HepG2 (cell line): ENCODE data around the gene VAMP8. TPM values are rescaled to one million over a fixed set of nuclear protein-coding genes. Genes with fewer than 3 reads are reported as not detected.

Experiments
- BRD4 ChIP-seq: sonication (generic); formaldehyde crosslinking; IDR thresholded peaks from 2 replicates; pipeline ENCODE4 v1.4.0; 2020; ENCODE audit warnings: missing genetic modification reagents
- CCDC6 ChIP-seq: sonication (generic); formaldehyde crosslinking; IDR thresholded peaks from 2 replicates; pipeline ENCODE4 v1.8.1; 2022; ENCODE audit warnings: mild to moderate bottlenecking, missing genetic modification reagents, moderate library complexity
- CEBPG ChIP-seq: IDR thresholded peaks from 2 replicates; pipeline ENCODE4 v1.6.1; 2016
- ETV5 ChIP-seq: IDR thresholded peaks from 2 replicates; pipeline ENCODE4 v1.6.1; 2018; ENCODE audit warnings: missing biosample characterization, missing genetic modification reagents, inconsistent platforms, borderline replicate concordance
- FOXK1 ChIP-seq: sonication (generic); formaldehyde crosslinking; IDR thresholded peaks from 2 replicates; pipeline ENCODE4 v1.4.0; 2020; ENCODE audit warnings: low read depth, missing genetic modification reagents, borderline replicate concordance
- KAT8 ChIP-seq: IDR thresholded peaks from 2 replicates; pipeline ENCODE4 v1.6.1; 2016; ENCODE audit warnings: missing genetic modification reagents, missing compliant biosample characterization
- NFE2 ChIP-seq: sonication (generic); formaldehyde crosslinking; IDR thresholded peaks from 2 replicates; pipeline ENCODE4 v1.4.0; 2020; ENCODE audit warnings: missing genetic modification reagents
- PHF8 ChIP-seq: sonication (generic); formaldehyde crosslinking; IDR thresholded peaks from 2 replicates; pipeline ENCODE4 v1.5.0; 2020; ENCODE audit warnings: missing genetic modification reagents
- POLR2G ChIP-seq: fragments of 200-400 bp; formaldehyde crosslinking; IDR thresholded peaks from 2 replicates; pipeline ENCODE4 v1.6.1; 2018; ENCODE audit warnings: mild to moderate bottlenecking, low read depth, low read length, moderate library complexity
- RFX3 ChIP-seq: IDR thresholded peaks from 2 replicates; pipeline ENCODE4 v1.6.1; 2016; ENCODE audit warnings: missing biosample characterization, missing genetic modification reagents
- RNF2 ChIP-seq: fragments of 450-650 bp; conservative IDR thresholded peaks from 2 replicates; pipeline ENCODE4 v1.6.1; 2016; ENCODE audit warnings: low read depth
- TAF1 ChIP-seq: sonication (generic); formaldehyde crosslinking; IDR thresholded peaks from 2 replicates; pipeline ENCODE4 v1.4.0; 2020; ENCODE audit warnings: missing genetic modification reagents
- TEAD3 ChIP-seq: optimal IDR thresholded peaks from 2 replicates; pipeline ENCODE3; 2016; ENCODE audit warnings: borderline replicate concordance
- ZC3H13 ChIP-seq: sonication (generic); formaldehyde crosslinking; IDR thresholded peaks from 2 replicates; pipeline ENCODE4 v1.8.1; 2023; ENCODE audit warnings: mild to moderate bottlenecking, missing genetic modification reagents, moderate library complexity
- ZEB1 ChIP-seq: IDR thresholded peaks from 2 replicates; pipeline ENCODE4 v1.6.1; 2012; ENCODE audit warnings: mild to moderate bottlenecking, low read depth, inconsistent platforms; ENCODE audit not compliant: insufficient replicate concordance
- ZFP90 ChIP-seq: sonication (generic); formaldehyde crosslinking; IDR thresholded peaks from 2 replicates; pipeline ENCODE4 v1.8.0; 2022; ENCODE audit warnings: missing genetic modification reagents, mild to moderate bottlenecking, inconsistent platforms, borderline replicate concordance
- ZNF768 ChIP-seq: sonication (generic); formaldehyde crosslinking; IDR thresholded peaks from 2 replicates; pipeline ENCODE4 v1.4.0; 2020; ENCODE audit warnings: missing genetic modification reagents
- ZNF772 ChIP-seq: sonication (generic); formaldehyde crosslinking; IDR thresholded peaks from 2 replicates; pipeline ENCODE4 v1.5.0; 2020; ENCODE audit warnings: mild to moderate bottlenecking, missing genetic modification reagents
- ZNF879 ChIP-seq: sonication (generic); formaldehyde crosslinking; IDR thresholded peaks from 2 replicates; pipeline ENCODE4 v1.8.1; 2023; ENCODE audit warnings: missing genetic modification reagents
- ZSCAN31 ChIP-seq: sonication (generic); formaldehyde crosslinking; IDR thresholded peaks from 2 replicates; pipeline ENCODE4 v1.5.0; 2020; ENCODE audit warnings: low read depth, mild to moderate bottlenecking, missing genetic modification reagents
- polyA plus RNA-seq, 8 experiments: library from polyadenylated mRNA; depleted of rRNA in 3 of 8; stranded (reverse) in 7 of 8; unstranded in 1 of 8; fragments of >200 nt; fragmentation: Illumina TruSeq in 4 of 8; extraction: Trizol in 4 of 8; gene quantifications; 2 replicates each; pipeline versions ENCODE4 v1.2.1 to v1.2.3, GENCODE V29; 2011 to 2016; ENCODE audit warnings: low read depth in 4 of 8, missing spikeins in 1 of 8, mixed read lengths in 1 of 8; ENCODE audit not compliant: insufficient read depth in 1 of 8
- total RNA-seq, 5 experiments: library from RNA; depleted of rRNA; stranded (reverse); fragments of >200 nt; fragmentation: Illumina TruSeq; extraction: Trizol; gene quantifications; 2 replicates each; pipeline ENCODE4 v1.2.3, GENCODE V29; 2016; ENCODE audit warnings: low read depth in 1 of 5
- TF ChIP-seq, protein P1 (sequence below): IDR thresholded peaks from 2 replicates; pipeline ENCODE4 v1.6.1; 2016; ENCODE audit warnings: missing compliant biosample characterization, missing genetic modification reagents, borderline replicate concordance
- TF ChIP-seq, protein P2 (sequence below): sonication (generic); formaldehyde crosslinking; IDR thresholded peaks from 2 replicates; pipeline ENCODE4 v1.5.0; 2020; ENCODE audit warnings: mild to moderate bottlenecking, missing genetic modification reagents, borderline replicate concordance
- TF ChIP-seq, protein P3 (sequence below): sonication (generic); formaldehyde crosslinking; IDR thresholded peaks from 2 replicates; pipeline ENCODE4 v1.8.1; 2022; ENCODE audit warnings: low read depth, mild to moderate bottlenecking, missing genetic modification reagents

VAMP8 gene
- total and polyA plus RNA-seq, 2 of the 13 experiments (the other 11 are each of a cell fraction or from before 2014, with no cell fraction given), result 83.3 to 157 TPM

DNA sequence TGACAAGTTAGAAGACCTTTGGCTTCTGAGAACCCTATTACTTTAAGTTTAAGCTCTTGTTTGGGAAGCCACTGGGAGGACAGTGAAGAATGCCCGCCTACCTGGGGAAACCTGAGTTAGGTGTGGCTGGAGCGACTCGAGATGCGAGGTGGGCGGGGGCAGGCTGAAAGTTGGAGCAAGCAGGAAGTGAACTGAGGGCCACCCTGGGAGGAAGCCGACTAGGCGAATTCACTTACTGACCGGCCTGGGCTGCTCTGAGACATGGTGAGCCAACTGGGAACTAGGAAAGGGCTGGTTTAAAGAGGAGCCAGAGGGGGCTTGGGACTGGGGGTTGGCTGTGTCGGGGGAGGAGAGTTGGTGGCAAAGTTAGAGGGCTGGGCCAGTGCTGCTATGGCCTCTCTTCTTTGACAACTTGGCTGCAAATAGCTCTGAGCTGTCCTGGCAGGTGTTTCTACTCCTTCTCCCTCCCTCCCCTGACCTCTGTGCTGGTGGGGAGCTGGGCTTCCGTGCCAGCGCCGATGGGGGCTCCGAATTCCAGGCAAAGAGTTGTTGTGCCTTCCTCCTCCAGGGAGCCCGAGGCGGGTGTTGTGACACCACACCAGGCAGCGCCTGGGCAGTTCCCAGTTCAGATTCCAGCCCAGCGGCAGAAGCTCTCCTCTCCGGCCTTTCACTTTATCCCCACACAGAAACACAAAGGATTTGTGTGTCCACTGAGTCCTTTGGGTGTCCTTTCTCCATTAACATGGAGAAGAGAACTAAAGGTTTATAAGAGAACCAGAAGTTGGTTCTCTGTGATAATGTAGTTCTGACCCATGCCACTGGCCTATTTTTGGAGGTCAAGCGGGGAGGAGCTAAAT, at the start of gene VAMP8 (continued):
- no peak for TF ChIP-seq RFX3
- TF ChIP-seq, protein P1, sequence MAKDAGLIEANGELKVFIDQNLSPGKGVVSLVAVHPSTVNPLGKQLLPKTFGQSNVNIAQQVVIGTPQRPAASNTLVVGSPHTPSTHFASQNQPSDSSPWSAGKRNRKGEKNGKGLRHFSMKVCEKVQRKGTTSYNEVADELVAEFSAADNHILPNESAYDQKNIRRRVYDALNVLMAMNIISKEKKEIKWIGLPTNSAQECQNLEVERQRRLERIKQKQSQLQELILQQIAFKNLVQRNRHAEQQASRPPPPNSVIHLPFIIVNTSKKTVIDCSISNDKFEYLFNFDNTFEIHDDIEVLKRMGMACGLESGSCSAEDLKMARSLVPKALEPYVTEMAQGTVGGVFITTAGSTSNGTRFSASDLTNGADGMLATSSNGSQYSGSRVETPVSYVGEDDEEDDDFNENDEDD, result 0 out of 2 replicates have a peak, but pooled peaks have one; percentile 14
- TF ChIP-seq PHF8, result peak; percentile 58
- TF ChIP-seq NFE2 (CRISPR knock-in tag), result no peak
- TF ChIP-seq, protein P2, sequence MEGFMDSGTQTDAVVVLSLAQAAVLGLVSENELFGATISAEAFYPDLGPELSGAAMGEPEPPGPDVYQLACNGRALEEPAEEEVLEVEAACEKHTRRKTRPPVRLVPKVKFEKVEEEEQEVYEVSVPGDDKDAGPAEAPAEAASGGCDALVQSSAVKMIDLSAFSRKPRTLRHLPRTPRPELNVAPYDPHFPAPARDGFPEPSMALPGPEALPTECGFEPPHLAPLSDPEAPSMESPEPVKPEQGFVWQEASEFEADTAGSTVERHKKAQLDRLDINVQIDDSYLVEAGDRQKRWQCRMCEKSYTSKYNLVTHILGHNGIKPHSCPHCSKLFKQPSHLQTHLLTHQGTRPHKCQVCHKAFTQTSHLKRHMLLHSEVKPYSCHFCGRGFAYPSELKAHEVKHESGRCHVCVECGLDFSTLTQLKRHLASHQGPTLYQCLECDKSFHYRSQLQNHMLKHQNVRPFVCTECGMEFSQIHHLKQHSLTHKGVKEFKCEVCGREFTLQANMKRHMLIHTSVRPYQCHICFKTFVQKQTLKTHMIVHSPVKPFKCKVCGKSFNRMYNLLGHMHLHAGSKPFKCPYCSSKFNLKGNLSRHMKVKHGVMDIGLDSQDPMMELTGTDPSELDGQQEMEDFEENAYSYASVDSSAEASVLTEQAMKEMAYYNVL (CRISPR knock-in tag), result 0 out of 2 replicates have a peak, but pooled peaks have one; percentile 19
- TF ChIP-seq ZSCAN31, result peak; percentile 42
- no peak for TF ChIP-seq BRD4 (CRISPR knock-in tag)
- peak; percentile 46; the same call in 1 of the 2 replicates for TF ChIP-seq CCDC6
- TF ChIP-seq ETV5, result peak; percentile 34
- peak; percentile 46; the same call in 1 of the 2 replicates for TF ChIP-seq TAF1 (CRISPR knock-in tag)
- TF ChIP-seq ZNF879 (CRISPR knock-in tag), result no peak
- peak; percentile 71; the same call in 1 of the 2 replicates for TF ChIP-seq ZNF772 (CRISPR knock-in tag)
- peak; percentile 37 for TF ChIP-seq KAT8 (CRISPR knock-in tag)
- TF ChIP-seq ZFP90, result 0 out of 2 replicates have a peak, but pooled peaks have one; percentile 8
- peak; percentile 81 for TF ChIP-seq TEAD3 (CRISPR knock-in tag)
- peak; percentile 94 for TF ChIP-seq ZEB1
- peak; percentile 55; the same call in 1 of the 2 replicates for TF ChIP-seq CEBPG (CRISPR knock-in tag)
- TF ChIP-seq ZC3H13 (CRISPR knock-in tag), result no peak
- TF ChIP-seq ZNF768 (CRISPR knock-in tag), result 0 out of 2 replicates have a peak, but pooled peaks have one; percentile 11
- peak; percentile 54; the same call in 1 of the 2 replicates for TF ChIP-seq POLR2G
- TF ChIP-seq, protein P3, sequence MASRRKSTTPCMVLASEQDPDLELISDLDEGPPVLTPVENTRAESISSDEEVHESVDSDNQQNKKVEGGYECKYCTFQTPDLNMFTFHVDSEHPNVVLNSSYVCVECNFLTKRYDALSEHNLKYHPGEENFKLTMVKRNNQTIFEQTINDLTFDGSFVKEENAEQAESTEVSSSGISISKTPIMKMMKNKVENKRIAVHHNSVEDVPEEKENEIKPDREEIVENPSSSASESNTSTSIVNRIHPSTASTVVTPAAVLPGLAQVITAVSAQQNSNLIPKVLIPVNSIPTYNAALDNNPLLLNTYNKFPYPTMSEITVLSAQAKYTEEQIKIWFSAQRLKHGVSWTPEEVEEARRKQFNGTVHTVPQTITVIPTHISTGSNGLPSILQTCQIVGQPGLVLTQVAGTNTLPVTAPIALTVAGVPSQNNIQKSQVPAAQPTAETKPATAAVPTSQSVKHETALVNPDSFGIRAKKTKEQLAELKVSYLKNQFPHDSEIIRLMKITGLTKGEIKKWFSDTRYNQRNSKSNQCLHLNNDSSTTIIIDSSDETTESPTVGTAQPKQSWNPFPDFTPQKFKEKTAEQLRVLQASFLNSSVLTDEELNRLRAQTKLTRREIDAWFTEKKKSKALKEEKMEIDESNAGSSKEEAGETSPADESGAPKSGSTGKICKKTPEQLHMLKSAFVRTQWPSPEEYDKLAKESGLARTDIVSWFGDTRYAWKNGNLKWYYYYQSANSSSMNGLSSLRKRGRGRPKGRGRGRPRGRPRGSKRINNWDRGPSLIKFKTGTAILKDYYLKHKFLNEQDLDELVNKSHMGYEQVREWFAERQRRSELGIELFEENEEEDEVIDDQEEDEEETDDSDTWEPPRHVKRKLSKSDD, result no peak
- TF ChIP-seq FOXK1 (CRISPR knock-in tag), result peak; percentile 13; the same call in 1 of the 2 replicates
- TF ChIP-seq RNF2, result no peak
